Measurements from ENCODE around the gene KAZN. TPM values are rescaled to one million over a fixed set of nuclear protein-coding genes. Genes with fewer than 3 reads are reported as not detected.

The KAZN gene
- total and polyA plus RNA-seq, 9 donors, result 10.1 to 56.4 (median 27.9) TPM

GRCh38 chr1:14697353-14697752 lies 98.9 kb downstream of the KAZN start:
- Histone ChIP-seq H3K4me1 (ENCODE audit: insufficient read depth) (no peaks in the 10 kb centered on the region), H3K9me3 (no peaks in the 10 kb centered on the region), H3K36me3 (no peaks in the 10 kb centered on the region), H3K27me3 (no peaks in the 10 kb centered on the region), H3K4me3 (no peak overlapping the region), H3K27ac (no peak overlapping the region)
- TF ChIP-seq EP300 (IDR thresholded peaks at IDR 0.05), result no peak
- DNase-seq, result no peak
- WGBS, 3 donors, result 28 to 38% (median 30%) methylated on average over 4 of the region's 4 CpGs
- intact Hi-C loops (cut with DNase I), result no loop called here

GRCh38 chr1:14698314-14698713 lies 99.8 kb downstream of the KAZN start:
- Histone ChIP-seq H3K36me3 (no peaks in the 10 kb centered on the region), H3K4me3 (no peak overlapping the region), H3K4me1 (ENCODE audit: insufficient read depth) (no peaks in the 10 kb centered on the region), H3K27me3 (no peaks in the 10 kb centered on the region), H3K9me3 (no peaks in the 10 kb centered on the region), H3K27ac (no peak overlapping the region)
- TF ChIP-seq EP300 (IDR thresholded peaks at IDR 0.05), result no peak
- no peak for TF ChIP-seq POLR2A (IDR thresholded peaks at IDR 0.05)
- no peak for TF ChIP-seq CTCF (IDR thresholded peaks at IDR 0.05)
- DNase-seq, result no peak
- WGBS, 3 donors, result 84 to 89% (median 87%) methylated on average over 11 of the region's 11 CpGs
- intact Hi-C loops (cut with DNase I), result no loop called here

GRCh38 chr1:14699620-14700019 lies 101.1 kb downstream of the KAZN start:
- intact Hi-C loops (cut with DNase I), result no loop called here
- Histone ChIP-seq H3K4me1 (ENCODE audit: insufficient read depth) (no peaks in the 10 kb centered on the region), H3K4me3 (no peak overlapping the region), H3K36me3 (no peaks in the 10 kb centered on the region), H3K27ac (no peak overlapping the region), H3K27me3 (no peaks in the 10 kb centered on the region), H3K9me3 (no peaks in the 10 kb centered on the region)
- 89 to 92% (median 89%) methylated on average over 8 of the region's 8 CpGs for WGBS, 3 donors
- no peak for TF ChIP-seq POLR2A (IDR thresholded peaks at IDR 0.05)
- no peak for TF ChIP-seq CTCF (IDR thresholded peaks at IDR 0.05)
- no peak for TF ChIP-seq EP300 (IDR thresholded peaks at IDR 0.05)
- no peak for DNase-seq

- 81 to 82% (median 82%) methylated on average over 1 of the region's 1 CpG for WGBS, 3 donors
- no peak for DNase-seq
- intact Hi-C loops (cut with DNase I), result no loop called here
- H3K9me3 ChIP-seq, result no peaks in the 10 kb centered on the region
- H3K27ac ChIP-seq, result no peak overlapping the region
- H3K4me1 ChIP-seq (ENCODE audit: insufficient read depth), result no peaks in the 10 kb centered on the region
- H3K27me3 ChIP-seq, result no peaks in the 10 kb centered on the region
- H3K36me3 ChIP-seq, result no peaks in the 10 kb centered on the region
- no peak overlapping the region for H3K4me3 ChIP-seq
- TF ChIP-seq POLR2A (IDR thresholded peaks at IDR 0.05) (no peak), EP300 (IDR thresholded peaks at IDR 0.05) (no peak), CTCF (IDR thresholded peaks at IDR 0.05) (no peak)
Observed at GRCh38 chr1:14704846-14705245, 106.4 kb downstream of the KAZN start.

GRCh38 chr1:14705824-14706223 lies 107.3 kb downstream of the KAZN start:
- Histone ChIP-seq H3K27ac (no peak overlapping the region), H3K36me3 (no peaks in the 10 kb centered on the region), H3K9me3 (no peaks in the 10 kb centered on the region), H3K27me3 (no peaks in the 10 kb centered on the region), H3K4me3 (no peak overlapping the region), H3K4me1 (ENCODE audit: insufficient read depth) (no peaks in the 10 kb centered on the region)
- intact Hi-C loops (cut with DNase I), result no loop called here
- 89 to 91% (median 90%) methylated on average over 5 of the region's 5 CpGs for WGBS, 3 donors
- TF ChIP-seq EP300 (IDR thresholded peaks at IDR 0.05) (no peak), POLR2A (IDR thresholded peaks at IDR 0.05) (no peak), CTCF (IDR thresholded peaks at IDR 0.05) (no peak)
- no peak for DNase-seq
